Posterior vena cava (tissue), 2 donors: Measurements from ENCODE around the gene SLC46A3. TPM values are rescaled to one million over a fixed set of nuclear protein-coding genes. Genes with fewer than 3 reads are reported as not detected.

Experiments
- DNase-seq: peaks from one replicate; pipeline ENCODE4 v3.0.0-alpha.2; 2020; ENCODE audit warnings: low spot score
- intact Hi-C, 2 donors: fragments of 100-400 bp; cut with DNase I; formaldehyde crosslinking; loops; one replicate each; pipeline versions ENCODE4 v1.14.1 to v1.14.2; 2022 to 2023
- total RNA-seq, 2 donors: library from RNA; stranded (reverse); fragmentation: NEBNext Ultra II Directional; extraction: Animal tissue kit (Norgen Biotek cat#: 25700); gene quantifications; one replicate each; pipeline ENCODE4 v1.2.1, GENCODE V29; 2021
- donor health status: DM: yes; HTN: yes; CAD: no.
- donor health status: DM: yes; HTN: yes; CAD: no.

Gene SLC46A3
- total RNA-seq, 2 donors from 2014 or later: 6.9 to 7.1 TPM

GRCh38 chr13:28650284-28650683, 68.5 kb downstream of the SLC46A3 start:
- no peak for DNase-seq
- intact Hi-C loops: loop anchor here in 1 of 2 donors (10.0 kb wide), 1 partner anchor 1475 kb away; the partner anchor contains the start of gene USP12

Other genes starting within 250 kb of the SLC46A3 start
- gene FLT1, start 223.8 kb downstream of the SLC46A3 start, total RNA-seq: 10 to 100 TPM; 32.0 to 32.7 TPM
- 10 to 100 TPM; 58.9 to 65.9 TPM for gene POMP, start 59.8 kb downstream of the SLC46A3 start, total RNA-seq
- under 1 TPM; 0.69 to 0.71 TPM for gene MTUS2, start 101.4 kb upstream of the SLC46A3 start, total RNA-seq